ENCODE results near the gene GRAPL.
"Not testable (repeated sequence)": the region's sequence is repeated elsewhere in the genome, so short reads cannot be mapped to it uniquely, and the experiment has no call there.

GRAPL gene

GRCh38 chr17:19136605-19137004 lies 9.2 kb downstream of the GRAPL start:
- not testable (repeated sequence) for DNase-seq (ENCODE audit: low spot score)

GRCh38 chr17:19137959-19138358 lies 10.6 kb downstream of the GRAPL start:
- not testable (repeated sequence) for DNase-seq (ENCODE audit: low spot score)

- not testable (repeated sequence) for DNase-seq (ENCODE audit: low spot score)
Observed at GRCh38 chr17:19141366-19142155, 14.2 kb downstream of the GRAPL start.

- not testable (repeated sequence) for DNase-seq (ENCODE audit: low spot score)
Observed at GRCh38 chr17:19142419-19142818, 15.0 kb downstream of the GRAPL start.

GRCh38 chr17:19143097-19143777 lies 15.8 kb downstream of the GRAPL start:
- DNase-seq (ENCODE audit: low spot score), result not testable (repeated sequence)

- DNase-seq (ENCODE audit: low spot score), result not testable (repeated sequence)
Observed at GRCh38 chr17:19144373-19144772, 17.0 kb downstream of the GRAPL start.

- not testable (repeated sequence) for DNase-seq (ENCODE audit: low spot score)
Observed at GRCh38 chr17:19145471-19145870, 18.1 kb downstream of the GRAPL start.

GRCh38 chr17:19150678-19151615 lies 23.6 kb downstream of the GRAPL start:
- not testable (repeated sequence) for DNase-seq (ENCODE audit: low spot score)

GRCh38 chr17:19157628-19158027 lies 30.2 kb downstream of the GRAPL start:
- DNase-seq (ENCODE audit: low spot score), result not testable (repeated sequence)

GRCh38 chr17:19158478-19158877 lies 31.1 kb downstream of the GRAPL start:
- not testable (repeated sequence) for DNase-seq (ENCODE audit: low spot score)

GRCh38 chr17:19158938-19159337 lies 31.5 kb downstream of the GRAPL start:
- not testable (repeated sequence) for DNase-seq (ENCODE audit: low spot score)

GRCh38 chr17:19161308-19162107 lies 34.1 kb downstream of the GRAPL start:
- not testable (repeated sequence) for DNase-seq (ENCODE audit: low spot score)

GRCh38 chr17:19162384-19163216 lies 35.2 kb downstream of the GRAPL start:
- not testable (repeated sequence) for DNase-seq (ENCODE audit: low spot score)

- DNase-seq (ENCODE audit: low spot score), result not testable (repeated sequence)
Observed at GRCh38 chr17:19174422-19174821, 47.0 kb downstream of the GRAPL start.

- DNase-seq (ENCODE audit: low spot score), result not testable (repeated sequence)
Observed at GRCh38 chr17:19175410-19175809, 48.0 kb downstream of the GRAPL start.

GRCh38 chr17:19181040-19181875 lies 53.9 kb downstream of the GRAPL start:
- not testable (repeated sequence) for DNase-seq (ENCODE audit: low spot score)

GRCh38 chr17:19187883-19188869 lies 60.8 kb downstream of the GRAPL start:
- not testable (repeated sequence) for DNase-seq (ENCODE audit: low spot score)

Measured in kidney capillary endothelial cell (primary cell).